Measurements from ENCODE around the gene PLCD1. TPM values are rescaled to one million over a fixed set of nuclear protein-coding genes. Genes with fewer than 3 reads are reported as not detected.
"Not testable (repeated sequence)": the region's sequence is repeated elsewhere in the genome, so short reads cannot be mapped to it uniquely, and the experiment has no call there.

PLCD1 gene
- total RNA-seq, 2 donors from 2014 or later, result 7.9 to 12.2 TPM

DNA sequence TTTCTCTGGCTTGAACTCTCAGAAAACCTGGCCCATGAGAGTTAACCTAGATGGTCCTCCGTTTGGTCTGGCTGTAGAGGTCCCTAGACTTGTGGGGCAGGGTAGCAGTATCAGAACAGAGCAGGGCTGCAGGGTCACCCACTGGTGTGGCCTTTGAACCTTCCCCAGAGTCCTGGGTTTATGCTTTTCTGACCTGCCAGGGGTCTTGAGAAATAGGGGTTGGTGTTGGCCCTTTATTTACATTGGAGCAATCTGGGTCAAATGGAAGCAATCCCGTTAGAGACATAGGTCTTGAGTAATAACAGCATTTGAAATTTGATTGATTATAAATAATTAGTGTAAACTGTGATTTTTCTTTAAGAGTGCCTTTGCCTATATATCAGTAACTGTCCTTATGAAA, 33.4 kb upstream of the PLCD1 start:
- intact Hi-C loops (cut with DNase I), result no loop called here
- TF ChIP-seq POLR2A (IDR thresholded peaks at IDR 0.05), result no peak
- TF ChIP-seq CTCF (IDR thresholded peaks at IDR 0.05), result no peak
- no peak for ATAC-seq

DNA sequence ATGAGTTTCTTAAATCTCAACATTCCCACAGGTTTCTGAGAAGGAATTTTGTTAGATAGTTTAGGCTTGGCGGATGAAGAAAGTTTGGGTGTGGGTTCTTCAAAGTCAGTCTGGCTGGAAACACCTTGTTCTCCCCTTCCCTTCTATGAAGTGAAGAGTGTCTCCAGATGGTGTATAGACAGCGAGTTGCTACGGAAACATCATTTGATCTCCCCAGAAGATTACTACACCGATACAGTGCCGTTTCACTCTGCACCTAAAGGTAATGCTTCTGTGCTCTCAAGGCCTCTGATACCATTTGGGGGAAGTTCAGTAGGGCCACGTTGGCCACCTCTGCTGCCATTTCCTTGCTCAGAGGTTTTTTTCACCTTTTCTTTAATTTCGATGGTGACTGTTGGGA, 30.1 kb upstream of the PLCD1 start:
- no peak for DNase-seq
- H3K4me1 ChIP-seq, result no peaks in the 10 kb centered on the region
- TF ChIP-seq CTCF (IDR thresholded peaks at IDR 0.05) (no peak), POLR2A (IDR thresholded peaks at IDR 0.05) (no peak)
- no peak for ATAC-seq
- 76 to 84% methylated on average over 7 of the region's 7 CpGs for WGBS, 2 donors
- no peak overlapping the region for H3K27ac ChIP-seq
- H3K9me3 ChIP-seq, result no peaks in the 10 kb centered on the region
- H3K4me3 ChIP-seq, result no peak overlapping the region
- intact Hi-C loops (cut with DNase I), result no loop called here
- H3K27me3 ChIP-seq, result no peaks in the 10 kb centered on the region
- H3K36me3 ChIP-seq (replicated peaks in 1 of 2; ENCODE audit: insufficient read depth in 1 of 2, low read depth in 2 of 2), result no peaks in the 10 kb centered on the region

More for the DNA sequence above, 33.4 kb upstream of the PLCD1 start:
- WGBS, 2 donors, result 49 to 53% methylated on average over 2 of the region's 2 CpGs
- H3K4me1 ChIP-seq, result no peaks in the 10 kb centered on the region
- H3K4me3 ChIP-seq, result no peak overlapping the region
- no peaks in the 10 kb centered on the region for H3K9me3 ChIP-seq
- no peaks in the 10 kb centered on the region for H3K27me3 ChIP-seq
- no peak for DNase-seq
- H3K36me3 ChIP-seq (replicated peaks in 1 of 2; ENCODE audit: insufficient read depth in 1 of 2, low read depth in 2 of 2), result no peaks in the 10 kb centered on the region
- H3K27ac ChIP-seq, result no peak overlapping the region

DNA sequence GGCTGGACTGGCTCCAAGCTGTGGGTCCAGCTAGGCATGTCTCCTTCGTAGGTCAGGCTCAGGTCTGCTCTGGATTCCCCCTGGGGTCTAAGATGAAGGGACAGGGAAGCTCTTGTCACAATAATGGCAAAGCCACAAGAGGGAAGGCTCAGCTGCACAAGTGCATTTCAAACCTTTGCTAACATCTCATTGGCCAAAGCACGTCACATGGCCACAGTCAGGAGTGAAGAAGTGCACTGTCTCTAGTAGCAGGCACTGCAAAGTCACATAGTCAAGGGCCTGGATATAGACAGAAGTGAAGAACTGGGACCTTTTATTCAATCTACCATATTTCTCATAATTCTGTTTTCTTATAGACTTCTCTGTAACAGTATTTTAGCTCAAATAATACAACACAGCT, 29.7 kb upstream of the PLCD1 start:
- no peak overlapping the region for H3K27ac ChIP-seq
- H3K36me3 ChIP-seq (replicated peaks in 1 of 2; ENCODE audit: insufficient read depth in 1 of 2, low read depth in 2 of 2), result no peaks in the 10 kb centered on the region
- TF ChIP-seq CTCF (IDR thresholded peaks at IDR 0.05), result no peak
- no peak for TF ChIP-seq POLR2A (IDR thresholded peaks at IDR 0.05)
- DNase-seq, result no peak
- H3K9me3 ChIP-seq, result no peaks in the 10 kb centered on the region
- WGBS, 2 donors, result 87 to 90% methylated on average over 2 of the region's 2 CpGs
- H3K4me1 ChIP-seq, result no peaks in the 10 kb centered on the region
- intact Hi-C loops (cut with DNase I), result no loop called here
- no peak for ATAC-seq
- H3K27me3 ChIP-seq, result no peaks in the 10 kb centered on the region
- no peak overlapping the region for H3K4me3 ChIP-seq

DNA sequence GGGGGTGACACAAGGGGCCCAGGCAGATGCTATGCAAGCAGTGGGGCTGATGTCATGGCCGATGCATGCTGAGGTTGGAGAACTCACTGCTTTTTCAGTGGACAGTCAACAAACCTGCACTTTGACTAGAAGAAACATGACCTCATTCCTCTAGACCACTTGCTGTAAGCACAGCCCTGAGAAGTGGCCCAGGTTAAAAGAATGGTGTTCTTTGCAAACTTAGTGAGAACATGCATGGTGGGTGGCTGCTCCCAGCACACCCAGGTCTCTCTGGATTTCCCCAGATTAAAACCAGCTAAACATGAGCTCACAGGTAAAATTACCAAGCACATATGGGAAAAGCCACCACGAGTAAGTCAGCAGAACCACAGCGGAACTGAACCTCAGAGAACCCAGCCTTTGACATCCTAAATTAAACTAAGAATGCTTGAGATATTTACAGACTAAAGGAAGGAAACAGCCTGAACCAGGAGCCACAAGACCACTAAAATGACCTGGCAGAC, 25.1 kb upstream of the PLCD1 start:
- Histone ChIP-seq H3K9me3 (no peaks in the 10 kb centered on the region), H3K27ac (no peak overlapping the region), H3K36me3 (replicated peaks in 1 of 2; ENCODE audit: insufficient read depth in 1 of 2, low read depth in 2 of 2) (no peaks in the 10 kb centered on the region), H3K27me3 (no peaks in the 10 kb centered on the region), H3K4me1 (no peaks in the 10 kb centered on the region), H3K4me3 (no peak overlapping the region)
- ATAC-seq, result no peak
- TF ChIP-seq POLR2A (IDR thresholded peaks at IDR 0.05), result no peak
- TF ChIP-seq CTCF (IDR thresholded peaks at IDR 0.05), result no peak
- WGBS, 2 donors, result 42 to 66% methylated on average over 2 to 3 of the region's 3 CpGs
- DNase-seq, result no peak
- intact Hi-C loops (cut with DNase I), result no loop called here

- ATAC-seq; H3K4me1 ChIP-seq; H3K27ac ChIP-seq; DNase-seq; H3K9me3 ChIP-seq; intact Hi-C loops (cut with DNase I); H3K4me3 ChIP-seq; H3K36me3 ChIP-seq (replicated peaks in 1 of 2; ENCODE audit: insufficient read depth in 1 of 2, low read depth in 2 of 2); H3K27me3 ChIP-seq: not testable (repeated sequence)
- WGBS, 2 donors, result 75 to 85% methylated on average over 7 to 9 of the region's 9 CpGs
Measured at GRCh38 chr3:38053813-38054498, 24.5 kb upstream of the PLCD1 start.

GRCh38 chr3:38053286-38053685, 23.8 kb upstream of the PLCD1 start:
- WGBS, 2 donors, result 91 to 96% methylated on average over 5 to 14 of the region's 32 CpGs
- DNase-seq; H3K27ac ChIP-seq; H3K36me3 ChIP-seq (replicated peaks in 1 of 2; ENCODE audit: insufficient read depth in 1 of 2, low read depth in 2 of 2); H3K4me3 ChIP-seq; H3K27me3 ChIP-seq; ATAC-seq; intact Hi-C loops (cut with DNase I); H3K4me1 ChIP-seq; H3K9me3 ChIP-seq: not testable (repeated sequence)

All from body of pancreas (tissue), 4 donors.